HG02938 (cell line): ENCODE results near the gene KRT36.

Experiments used
- ATAC-seq: cut with Tn5 transposase; IDR thresholded peaks from one replicate; pipeline ENCODE4 v1.9.1; 2021; ENCODE audit warnings: mild to moderate bottlenecking, moderate library complexity; ENCODE audit not compliant: unreplicated experiment

Gene KRT36

GRCh38 chr17:41444186-41444585 is 45.5 kb downstream of the KRT36 start:
- no peak for ATAC-seq

GRCh38 chr17:41442739-41443138 is 47.0 kb downstream of the KRT36 start:
- ATAC-seq: no peak

GRCh38 chr17:41440531-41441033 is 49.1 kb downstream of the KRT36 start, which contains the start of gene KRT38:
Gene KRT38, minus strand, starts transcription at chr17:41440983. Its CDS starts 62 bp downstream, at chr17:41440921.
- ATAC-seq: no peak

GRCh38 chr17:41439375-41439774 is 50.3 kb downstream of the KRT36 start:
- ATAC-seq: no peak

- ATAC-seq: no peak
These were observed 51.9 kb downstream of the KRT36 start for GRCh38 chr17:41437769-41438168.

- ATAC-seq: no peak
These were observed 52.5 kb downstream of the KRT36 start for GRCh38 chr17:41437254-41437653.
